ENCODE data around the gene HFE. TPM values are rescaled to one million over a fixed set of nuclear protein-coding genes. Genes with fewer than 3 reads are reported as not detected.

HFE gene
- polyA plus RNA-seq, 2 of the 4 experiments (the other 2 are of a cell fraction) = 19.9 to 31.7 TPM

GRCh38 chr6:26053992-26054780 is 33.0 kb upstream of the HFE start:
- ChIA-PET CTCF (no interaction called here), POLR2A (interaction anchor here (0.5 to 2.8 kb wide), 5 partner anchors 9 to 70 kb away, joined by 3 to 11 read pairs (median 7); a partner anchor contains a TSS)
- peak overlapping the region; percentile 96 for H3K4me2 ChIP-seq
- 4% methylated on average over 8 of the region's 8 CpGs for WGBS (ENCODE audit: missing lambda C conversion rate)
- no peaks in the 10 kb centered on the region for H3K9me3 ChIP-seq
- H3K27ac ChIP-seq = peak overlapping the region; percentile 95 to 100
- peaks cover 19% of the 10 kb centered on the region for H3K4me1 ChIP-seq
- DNase-seq (ENCODE audit: low read depth in 1 of 2, low spot score in 1 of 2) (peak in 1 of 2 experiments; percentile 28), FAIRE-seq (no peak), ATAC-seq (peak; percentile 4 to 5; a peak in 4 of 6 replicates)
- TF ChIP-seq, protein P1, sequence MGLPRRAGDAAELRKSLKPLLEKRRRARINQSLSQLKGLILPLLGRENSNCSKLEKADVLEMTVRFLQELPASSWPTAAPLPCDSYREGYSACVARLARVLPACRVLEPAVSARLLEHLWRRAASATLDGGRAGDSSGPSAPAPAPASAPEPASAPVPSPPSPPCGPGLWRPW (IDR thresholded peaks at IDR 0.05) = no peak
- TF ChIP-seq JUN (IDR thresholded peaks at IDR 0.05) (no peak), FOSL2 (IDR thresholded peaks at IDR 0.05) (no peak), FOSL2 (CRISPR knock-in tag; IDR thresholded peaks at IDR 0.05) (no peak), KDM1A (IDR thresholded peaks at IDR 0.05; ENCODE audit: low read depth) (no peak), ZSCAN20 (CRISPR knock-in tag; IDR thresholded peaks at IDR 0.05) (no peak), POLR2AphosphoS2 (conservative IDR thresholded peaks at IDR 0.05; ENCODE audit: low read length) (no peak), MAZ (IDR thresholded peaks at IDR 0.05; ENCODE audit: borderline replicate concordance, low read depth, low read length) (no peak), RAD21 (conservative IDR thresholded peaks at IDR 0.05 in 1 of 2, IDR thresholded peaks at IDR 0.05 in 1 of 2) (no peak), EHF (CRISPR knock-in tag; IDR thresholded peaks at IDR 0.05) (no peak; the same call in 1 of the 2 replicates), RNF2 (IDR thresholded peaks at IDR 0.05; ENCODE audit: borderline replicate concordance, low read depth) (no peak)
- TF ChIP-seq, protein P2, sequence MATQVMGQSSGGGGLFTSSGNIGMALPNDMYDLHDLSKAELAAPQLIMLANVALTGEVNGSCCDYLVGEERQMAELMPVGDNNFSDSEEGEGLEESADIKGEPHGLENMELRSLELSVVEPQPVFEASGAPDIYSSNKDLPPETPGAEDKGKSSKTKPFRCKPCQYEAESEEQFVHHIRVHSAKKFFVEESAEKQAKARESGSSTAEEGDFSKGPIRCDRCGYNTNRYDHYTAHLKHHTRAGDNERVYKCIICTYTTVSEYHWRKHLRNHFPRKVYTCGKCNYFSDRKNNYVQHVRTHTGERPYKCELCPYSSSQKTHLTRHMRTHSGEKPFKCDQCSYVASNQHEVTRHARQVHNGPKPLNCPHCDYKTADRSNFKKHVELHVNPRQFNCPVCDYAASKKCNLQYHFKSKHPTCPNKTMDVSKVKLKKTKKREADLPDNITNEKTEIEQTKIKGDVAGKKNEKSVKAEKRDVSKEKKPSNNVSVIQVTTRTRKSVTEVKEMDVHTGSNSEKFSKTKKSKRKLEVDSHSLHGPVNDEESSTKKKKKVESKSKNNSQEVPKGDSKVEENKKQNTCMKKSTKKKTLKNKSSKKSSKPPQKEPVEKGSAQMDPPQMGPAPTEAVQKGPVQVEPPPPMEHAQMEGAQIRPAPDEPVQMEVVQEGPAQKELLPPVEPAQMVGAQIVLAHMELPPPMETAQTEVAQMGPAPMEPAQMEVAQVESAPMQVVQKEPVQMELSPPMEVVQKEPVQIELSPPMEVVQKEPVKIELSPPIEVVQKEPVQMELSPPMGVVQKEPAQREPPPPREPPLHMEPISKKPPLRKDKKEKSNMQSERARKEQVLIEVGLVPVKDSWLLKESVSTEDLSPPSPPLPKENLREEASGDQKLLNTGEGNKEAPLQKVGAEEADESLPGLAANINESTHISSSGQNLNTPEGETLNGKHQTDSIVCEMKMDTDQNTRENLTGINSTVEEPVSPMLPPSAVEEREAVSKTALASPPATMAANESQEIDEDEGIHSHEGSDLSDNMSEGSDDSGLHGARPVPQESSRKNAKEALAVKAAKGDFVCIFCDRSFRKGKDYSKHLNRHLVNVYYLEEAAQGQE (IDR thresholded peaks at IDR 0.05) = no peak
- H3K4me3 ChIP-seq = peak overlapping the region; percentile 76

- DNase-seq (ENCODE audit: low read depth in 1 of 2, low spot score in 1 of 2) = peak; percentile 70 to 91
- POLR2A ChIA-PET = interaction anchor here (0.9 to 2.9 kb wide), 12 partner anchors 9 to 68 kb away, joined by 3 to 34 read pairs (median 19); a partner anchor contains a TSS
- Histone ChIP-seq H3K27ac (peak overlapping the region; percentile 95 to 100), H3K4me1 (peaks cover 19% of the 10 kb centered on the region), H3K9me3 (no peaks in the 10 kb centered on the region), H3K4me3 (peak overlapping the region; percentile 76), H3K4me2 (peak overlapping the region; percentile 96)
- ATAC-seq = peak; percentile 68 to 83
- FAIRE-seq = no peak
- under 1% methylated on average over 28 of the region's 31 CpGs for WGBS (ENCODE audit: missing lambda C conversion rate)
- CTCF ChIA-PET = interaction anchor here (0.9 to 1.4 kb wide), 3 partner anchors 9 to 28 kb away, joined by 3 to 4 read pairs (median 3); no protein-coding TSS in a partner anchor
- TF ChIP-seq HOXA7 (CRISPR knock-in tag; IDR thresholded peaks at IDR 0.05) (peak; percentile 98), ZC3H11A (IDR thresholded peaks at IDR 0.05) (no peak), KDM5A (IDR thresholded peaks at IDR 0.05) (no peak), NFE2L2 (conservative IDR thresholded peaks at IDR 0.05; ENCODE audit: low read length) (no peak), JUNB (IDR thresholded peaks at IDR 0.05) (no peak), NPAS2 (CRISPR knock-in tag; IDR thresholded peaks at IDR 0.05; ENCODE audit: borderline replicate concordance) (no peak), HEYL (CRISPR knock-in tag; IDR thresholded peaks at IDR 0.05) (no peak), KDM1A (IDR thresholded peaks at IDR 0.05; ENCODE audit: low read depth) (no peak), ELK1 (IDR thresholded peaks at IDR 0.05; ENCODE audit: low read depth, low read length) (no peak), RARB (CRISPR knock-in tag; IDR thresholded peaks at IDR 0.05) (peak; percentile 98), FOSL2 (IDR thresholded peaks at IDR 0.05) (no peak), FOSL2 (CRISPR knock-in tag; IDR thresholded peaks at IDR 0.05) (no peak; the same call in 1 of the 2 replicates), CBX2 (IDR thresholded peaks at IDR 0.05; ENCODE audit: borderline replicate concordance, low read depth) (no peak), ZSCAN20 (CRISPR knock-in tag; IDR thresholded peaks at IDR 0.05) (no peak), GATA3 (IDR thresholded peaks at IDR 0.05; ENCODE audit: borderline replicate concordance) (0 out of 2 replicates have a peak, but pooled peaks have one; percentile 2), BCL3 (IDR thresholded peaks at IDR 0.05) (peak; percentile 46; the same call in 1 of the 3 replicates), HOXB13 (CRISPR knock-in tag; IDR thresholded peaks at IDR 0.05; ENCODE audit: low read depth) (no peak), CHD2 (IDR thresholded peaks at IDR 0.05; ENCODE audit: low read length, partially characterized antibody) (peak; percentile 70), FOSB (CRISPR knock-in tag; IDR thresholded peaks at IDR 0.05) (peak; percentile 98)
- TF ChIP-seq, protein P3, sequence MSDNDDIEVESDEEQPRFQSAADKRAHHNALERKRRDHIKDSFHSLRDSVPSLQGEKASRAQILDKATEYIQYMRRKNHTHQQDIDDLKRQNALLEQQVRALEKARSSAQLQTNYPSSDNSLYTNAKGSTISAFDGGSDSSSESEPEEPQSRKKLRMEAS (IDR thresholded peaks at IDR 0.05) = peak; percentile 25
Observed at GRCh38 chr6:26054781-26055718, 32.2 kb upstream of the HFE start.

Data from A549 (cell line).